Testis (tissue), 3 donors: ENCODE data around the gene PTPRN2. TPM values are rescaled to one million over a fixed set of nuclear protein-coding genes. Genes with fewer than 3 reads are reported as not detected.
A peak's percentile ranks its signal among the peaks of the same experiment; 100 is the strongest.

ENCODE experiments used
- DNase-seq: peaks from one replicate; pipeline ENCODE4 v3.0.0-alpha.2; 2019
- H3K27ac ChIP-seq, 2 donors: fragments of 200-600 bp; sonication (generic); one replicate each; pipeline ENCODE4 v1.5.1; 2019
- H3K27me3 ChIP-seq: fragments of 200-600 bp; sonication (generic); one replicate; pipeline ENCODE4 v1.5.1; 2019
- H3K36me3 ChIP-seq: fragments of 200-600 bp; sonication (generic); one replicate; pipeline ENCODE4 v1.5.1; 2017; ENCODE audit warnings: low read depth; ENCODE audit errors: missing control alignments
- H3K4me1 ChIP-seq: fragments of 200-600 bp; sonication (generic); one replicate; pipeline ENCODE4 v1.5.1; 2019
- H3K4me3 ChIP-seq, 2 donors: fragments of 200-600 bp; sonication (generic); one replicate each; pipeline ENCODE4 v1.5.1; 2017 to 2019
- H3K9me3 ChIP-seq: fragments of 200-600 bp; sonication (generic); one replicate; pipeline ENCODE4 v1.5.1; 2017
- POLR2A ChIP-seq: fragments of 450-650 bp; IDR thresholded peaks from one replicate; pipeline ENCODE4 v1.6.1; 2017; ENCODE audit warnings: antibody characterized with exemption, mild to moderate bottlenecking, moderate library complexity
- WGBS, 2 donors: methylation state at CpG; one replicate each; pipeline ENCODE4 v1.1.5; 2018; 5-methylcytosine and 5-hydroxymethylcytosine counted together
- intact Hi-C: fragments of 100-400 bp; cut with DNase I; formaldehyde crosslinking; loops from one replicate; pipeline ENCODE4 v1.15.1; 2023; ENCODE audit warnings: low total_unique reads
- polyA plus RNA-seq: library from polyadenylated mRNA; stranded (reverse); fragments of 350-450 nt; fragmentation: Illumina TruSeq; extraction: RNeasy Lipid Tissue Mini Kit (QIAGEN cat#74804); gene quantifications from one replicate; pipeline ENCODE4 v1.2.3, GENCODE V29; 2014; ENCODE audit warnings: low read depth, low replicate concordance; ENCODE audit not compliant: insufficient read depth
- total RNA-seq, 2 donors: library from RNA; depleted of rRNA; stranded (reverse); fragments of >200 nt; gene quantifications; one replicate each; pipeline ENCODE4 v1.2.3, GENCODE V29; 2016
- TF ChIP-seq, protein P1 (sequence below), 3 experiments: fragments of 450-650 bp in 2 of 3; fragments of 200-600 bp in 1 of 3; sonication (generic) in 1 of 3; IDR thresholded peaks; one replicate each; pipeline ENCODE4 v1.5.1; 2016 to 2019; ENCODE audit warnings: antibody characterized with exemption in 3 of 3, mild to moderate bottlenecking in 2 of 3, moderate library complexity in 1 of 3

PTPRN2 gene
- total and polyA plus RNA-seq, 3 donors from 2014 or later: 9.3 to 10.8 (median 9.8) TPM

DNA sequence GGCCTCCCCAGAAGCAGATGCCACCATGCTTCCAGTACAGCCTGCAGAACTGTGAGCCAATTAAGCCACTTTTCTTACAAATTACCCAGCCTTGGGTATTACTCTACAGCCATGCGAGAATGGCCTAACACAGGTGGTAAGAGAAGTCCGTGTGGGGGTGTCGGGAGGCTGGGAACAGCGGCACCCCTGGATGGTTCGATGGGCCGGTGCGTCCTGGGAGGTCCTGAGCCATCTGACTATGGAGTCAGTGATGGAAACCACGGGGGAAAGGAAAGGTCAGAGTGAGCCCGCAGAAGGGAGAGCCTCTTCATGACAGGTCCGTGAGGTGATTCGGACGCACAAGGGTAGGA lies 2.5 kb upstream of the PTPRN2 start:
- intact Hi-C loops: no loop called here
- Histone ChIP-seq H3K4me1 (peaks cover 13% of the 10 kb centered on the region), H3K27me3 (no peaks in the 10 kb centered on the region), H3K36me3 (no peaks in the 10 kb centered on the region), H3K4me3 (no peak overlapping the region), H3K9me3 (no peaks in the 10 kb centered on the region), H3K27ac (no peak overlapping the region)
- 71 to 80% methylated on average over 10 to 12 of the region's 12 CpGs for WGBS, 2 donors
- TF ChIP-seq, protein P1, sequence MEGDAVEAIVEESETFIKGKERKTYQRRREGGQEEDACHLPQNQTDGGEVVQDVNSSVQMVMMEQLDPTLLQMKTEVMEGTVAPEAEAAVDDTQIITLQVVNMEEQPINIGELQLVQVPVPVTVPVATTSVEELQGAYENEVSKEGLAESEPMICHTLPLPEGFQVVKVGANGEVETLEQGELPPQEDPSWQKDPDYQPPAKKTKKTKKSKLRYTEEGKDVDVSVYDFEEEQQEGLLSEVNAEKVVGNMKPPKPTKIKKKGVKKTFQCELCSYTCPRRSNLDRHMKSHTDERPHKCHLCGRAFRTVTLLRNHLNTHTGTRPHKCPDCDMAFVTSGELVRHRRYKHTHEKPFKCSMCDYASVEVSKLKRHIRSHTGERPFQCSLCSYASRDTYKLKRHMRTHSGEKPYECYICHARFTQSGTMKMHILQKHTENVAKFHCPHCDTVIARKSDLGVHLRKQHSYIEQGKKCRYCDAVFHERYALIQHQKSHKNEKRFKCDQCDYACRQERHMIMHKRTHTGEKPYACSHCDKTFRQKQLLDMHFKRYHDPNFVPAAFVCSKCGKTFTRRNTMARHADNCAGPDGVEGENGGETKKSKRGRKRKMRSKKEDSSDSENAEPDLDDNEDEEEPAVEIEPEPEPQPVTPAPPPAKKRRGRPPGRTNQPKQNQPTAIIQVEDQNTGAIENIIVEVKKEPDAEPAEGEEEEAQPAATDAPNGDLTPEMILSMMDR (IDR thresholded peaks at IDR 0.05): no peak
- no peak for TF ChIP-seq POLR2A
- no peak for DNase-seq

DNA sequence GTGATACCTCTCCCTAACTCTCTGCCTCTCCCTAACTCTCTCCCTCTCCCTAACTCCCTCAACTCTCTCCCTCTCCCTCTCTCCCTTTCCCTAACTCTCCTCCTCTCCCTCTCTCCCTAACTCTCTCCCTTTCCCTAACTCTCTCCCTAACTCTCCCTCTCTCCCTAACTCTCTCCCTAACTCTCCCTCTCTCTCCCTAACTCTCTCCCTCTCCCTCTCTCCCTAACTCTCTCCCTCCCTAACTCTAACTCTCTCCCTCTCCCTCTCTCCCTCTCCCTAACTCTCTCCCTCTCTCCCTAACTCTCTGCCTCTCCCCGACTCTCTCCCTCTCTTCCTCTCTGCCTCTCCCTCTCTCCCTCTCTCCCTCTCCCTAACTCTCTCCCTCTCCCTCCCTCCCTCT lies 2.0 kb upstream of the PTPRN2 start:
- Histone ChIP-seq H3K4me3 (no peak overlapping the region), H3K27me3 (no peaks in the 10 kb centered on the region), H3K4me1 (peaks cover 13% of the 10 kb centered on the region), H3K27ac (no peak overlapping the region), H3K36me3 (no peaks in the 10 kb centered on the region), H3K9me3 (no peaks in the 10 kb centered on the region)
- intact Hi-C loops: no loop called here
- TF ChIP-seq, protein P1 (IDR thresholded peaks at IDR 0.05): no peak
- no peak for TF ChIP-seq POLR2A
- no peak for DNase-seq
- 59 to 64% methylated on average over 1 of the region's 1 CpG for WGBS, 2 donors

DNA sequence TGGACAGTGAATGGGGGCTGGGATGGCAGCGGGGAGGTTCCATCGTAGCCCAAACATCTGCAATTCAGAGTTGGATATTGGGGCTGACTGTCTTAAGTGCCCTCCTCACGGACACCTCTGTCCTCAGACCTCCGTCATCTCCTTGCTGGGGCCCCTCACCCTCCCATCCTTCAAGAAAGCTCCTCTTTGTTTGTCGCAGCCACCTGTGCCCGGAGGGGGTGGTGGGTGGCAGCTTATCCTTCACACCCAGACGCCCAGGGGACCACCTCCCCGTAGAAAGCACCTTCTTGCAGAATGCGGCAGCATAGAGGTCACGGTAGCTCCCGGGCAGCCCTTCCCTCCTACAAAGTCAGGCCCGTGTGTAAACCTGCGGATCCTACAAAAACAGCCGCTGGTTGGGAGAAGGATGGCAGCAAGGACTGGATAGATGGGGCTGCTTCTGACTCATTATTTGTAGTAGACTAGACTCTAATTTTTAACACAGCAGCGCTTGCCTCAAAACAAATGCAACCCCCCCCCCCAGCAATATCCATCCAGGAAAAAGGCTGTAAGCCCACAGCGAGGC lies 1.3 kb upstream of the PTPRN2 start:
- 20 to 33% methylated on average over 16 of the region's 16 CpGs for WGBS, 2 donors
- Histone ChIP-seq H3K4me3 (no peak overlapping the region), H3K27me3 (no peaks in the 10 kb centered on the region), H3K9me3 (no peaks in the 10 kb centered on the region), H3K36me3 (no peaks in the 10 kb centered on the region), H3K27ac (no peak overlapping the region), H3K4me1 (peaks cover 13% of the 10 kb centered on the region)
- TF ChIP-seq POLR2A: no peak
- TF ChIP-seq, protein P1 (IDR thresholded peaks at IDR 0.05): no peak
- intact Hi-C loops: no loop called here
- DNase-seq: no peak

DNA sequence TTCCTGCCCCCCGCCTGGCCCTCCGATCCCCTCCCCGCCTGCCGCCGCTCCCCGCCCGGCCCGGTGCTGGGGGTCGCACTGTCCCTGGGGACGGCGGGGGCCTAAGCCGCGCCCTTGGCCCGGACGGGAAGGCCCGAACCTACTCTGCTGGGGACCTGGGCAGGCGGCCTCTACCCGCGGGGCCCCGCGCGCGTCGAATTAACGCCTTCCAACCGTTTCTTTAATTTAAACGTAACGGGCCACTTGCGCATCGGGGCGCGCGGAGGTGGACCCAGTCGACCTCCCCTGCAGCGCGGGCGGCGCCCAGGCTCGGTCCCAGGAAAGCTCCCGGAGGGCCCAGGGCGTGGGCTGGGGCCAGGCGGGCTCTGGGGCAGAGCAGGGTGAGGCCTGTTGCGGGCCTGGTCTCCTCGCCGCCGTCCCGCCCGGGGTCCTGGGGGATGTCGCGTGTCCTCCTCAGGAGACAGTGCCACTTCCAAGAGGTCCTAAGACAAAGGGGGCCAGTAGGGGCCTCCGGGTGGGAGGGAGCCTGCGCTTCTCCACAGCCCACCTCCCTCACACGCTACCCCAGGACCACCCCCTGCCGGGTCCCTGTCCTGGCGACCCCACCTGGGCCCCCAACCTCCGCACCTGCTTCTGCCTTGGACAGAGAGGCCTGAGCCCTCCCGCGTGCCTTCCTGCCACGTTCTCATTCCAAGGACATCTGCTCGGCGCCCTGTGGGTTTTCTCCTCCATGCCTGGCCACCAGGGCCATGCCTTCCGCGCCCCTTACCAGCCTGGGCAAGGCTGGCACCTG lies 658 bp upstream of the PTPRN2 start:
- peak overlapping the region; percentile 47 to 49 for H3K4me3 ChIP-seq
- H3K4me1 ChIP-seq: peaks cover 13% of the 10 kb centered on the region
- no peak for TF ChIP-seq POLR2A
- TF ChIP-seq, protein P1 (IDR thresholded peaks at IDR 0.05): no peak
- 7 to 10% methylated on average over 18 to 42 of the region's 63 CpGs for WGBS, 2 donors
- H3K27me3 ChIP-seq: no peaks in the 10 kb centered on the region
- intact Hi-C loops: no loop called here
- DNase-seq: no peak
- no peaks in the 10 kb centered on the region for H3K36me3 ChIP-seq
- no peaks in the 10 kb centered on the region for H3K9me3 ChIP-seq
- no peak overlapping the region for H3K27ac ChIP-seq
